Muscle layer of duodenum (tissue), 2 donors: Measurements from ENCODE around the gene HECW1.
"Not testable (repeated sequence)": the region's sequence is repeated elsewhere in the genome, so short reads cannot be mapped to it uniquely, and the experiment has no call there.

ENCODE experiments used
- H3K27ac ChIP-seq: one replicate; pipeline ENCODE4 v1.7.0; 2013; ENCODE audit warnings: mild to moderate bottlenecking, low read length
- H3K27me3 ChIP-seq: one replicate; pipeline ENCODE4 v1.7.0; 2013; ENCODE audit warnings: low read depth, mild to moderate bottlenecking, control low read depth, low read length
- H3K36me3 ChIP-seq, 2 donors: one replicate each; pipeline ENCODE4 v1.7.0; 2013; ENCODE audit warnings: low read length in 2 of 2, control low read depth in 1 of 2, mild to moderate bottlenecking in 1 of 2; ENCODE audit not compliant: insufficient read depth in 2 of 2, control insufficient read depth in 1 of 2
- H3K4me1 ChIP-seq, 2 donors: one replicate each; pipeline ENCODE4 v1.7.0; 2013; ENCODE audit warnings: low read length in 2 of 2, mild to moderate bottlenecking in 2 of 2, control low read depth in 1 of 2, moderate library complexity in 1 of 2; ENCODE audit not compliant: insufficient read depth in 2 of 2, control insufficient read depth in 1 of 2
- H3K4me3 ChIP-seq, 2 donors: one replicate each; pipeline ENCODE4 v1.7.0; 2013; ENCODE audit warnings: low read length in 2 of 2, low read depth in 1 of 2, mild to moderate bottlenecking in 1 of 2
- H3K9me3 ChIP-seq, 2 donors: one replicate each; pipeline ENCODE4 v1.7.0; 2013; ENCODE audit warnings: low read length in 2 of 2, control low read depth in 1 of 2, mild to moderate bottlenecking in 1 of 2; ENCODE audit not compliant: control insufficient read depth in 1 of 2
- donor health status: healthy.

Gene HECW1

DNA sequence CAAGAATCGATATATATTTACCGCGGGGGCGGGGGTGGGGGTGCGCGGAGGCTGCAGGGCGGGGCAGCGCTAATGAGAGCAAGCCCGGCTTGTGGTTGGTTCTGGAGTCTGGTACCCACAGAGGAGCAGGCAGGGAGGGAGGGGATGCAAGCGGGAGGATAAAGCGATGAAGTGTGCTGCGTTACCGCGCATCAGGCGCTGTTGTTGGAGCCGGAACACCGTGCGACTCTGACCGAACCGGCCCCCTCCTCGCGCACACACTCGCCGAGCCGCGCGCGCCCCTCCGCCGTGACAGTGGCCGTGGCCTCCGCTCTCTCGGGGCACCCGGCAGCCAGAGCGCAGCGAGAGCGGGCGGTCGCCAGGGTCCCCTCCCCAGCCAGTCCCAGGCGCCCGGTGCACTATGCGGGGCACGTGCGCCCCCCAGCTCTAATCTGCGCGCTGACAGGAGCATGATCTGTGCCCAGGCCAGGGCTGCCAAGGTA, at the start of gene HECW1:
Gene HECW1 (plus strand): TSS at position 189 of the 482 bp plus-strand sequence. CDS start 131,259 bp downstream, outside the sequence.
- peak within 1 kb of the TSS in 1 of 2 donors; percentile 61 for H3K4me3 ChIP-seq
- peaks cover 33% of the 10 kb centered on the region for H3K27me3 ChIP-seq
- H3K4me1 ChIP-seq = peaks cover 0 to 17% of the 10 kb centered on the region in 2 donors
- H3K36me3 ChIP-seq = no peaks in the 10 kb centered on the region
- no peak within 1 kb of the TSS for H3K27ac ChIP-seq
- H3K9me3 ChIP-seq = no peaks in the 10 kb centered on the region

- H3K27me3 ChIP-seq = no peaks in the 10 kb centered on the region
- no peaks in the 10 kb centered on the region for H3K9me3 ChIP-seq
- H3K4me3 ChIP-seq = no peak overlapping the region
- H3K27ac ChIP-seq = no peak overlapping the region
- no peaks in the 10 kb centered on the region for H3K4me1 ChIP-seq
- H3K36me3 ChIP-seq = no peaks in the 10 kb centered on the region
Observed at GRCh38 chr7:43071604-43072003, 40.8 kb upstream of the HECW1 start.

DNA sequence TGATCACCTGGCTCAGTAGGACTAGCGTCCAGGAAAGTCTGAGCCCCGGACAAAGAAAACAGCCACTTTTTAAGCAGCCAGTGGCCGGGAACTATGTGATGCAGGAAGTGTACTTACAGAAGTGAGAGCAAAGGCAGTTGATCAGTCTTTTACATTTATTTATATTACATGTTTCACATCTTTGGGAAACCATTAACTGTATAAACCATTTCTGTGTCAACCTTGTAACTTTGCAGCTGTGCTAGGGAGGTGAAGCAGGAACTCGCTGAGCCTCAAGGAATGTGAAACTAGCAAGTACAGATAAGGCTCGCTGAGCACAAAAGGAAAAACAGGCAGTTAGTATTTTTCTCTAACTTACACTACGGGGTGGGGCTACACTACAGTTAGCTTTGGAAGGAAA, 39.9 kb upstream of the HECW1 start:
- Histone ChIP-seq H3K27ac (no peak overlapping the region), H3K4me3 (no peak overlapping the region)

DNA sequence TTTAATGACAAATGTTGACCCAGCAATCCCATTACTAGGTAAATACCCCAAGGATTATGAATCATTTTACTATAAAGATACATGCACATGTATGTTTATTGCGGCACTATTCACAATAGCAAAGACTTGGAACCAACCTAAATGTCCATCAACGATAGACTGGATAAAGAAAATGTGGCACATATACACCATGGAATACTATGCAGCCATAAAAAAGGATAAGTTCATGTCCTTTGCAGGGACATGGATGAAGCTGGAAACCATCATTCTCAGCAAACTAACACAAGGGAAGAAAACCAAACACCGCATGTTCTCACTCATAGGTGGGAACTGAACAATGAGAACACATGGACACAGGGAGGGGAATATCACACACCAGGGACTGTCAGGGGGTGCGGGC, 38.6 kb upstream of the HECW1 start:
- not testable (repeated sequence) for H3K36me3 ChIP-seq, H3K4me3 ChIP-seq, H3K27me3 ChIP-seq, H3K9me3 ChIP-seq, H3K27ac ChIP-seq, H3K4me1 ChIP-seq

More for the DNA sequence above, 39.9 kb upstream of the HECW1 start:
- Histone ChIP-seq H3K27me3 (no peaks in the 10 kb centered on the region), H3K4me1 (no peaks in the 10 kb centered on the region), H3K9me3 (no peaks in the 10 kb centered on the region), H3K36me3 (no peaks in the 10 kb centered on the region)

- Histone ChIP-seq H3K36me3 (no peaks in the 10 kb centered on the region), H3K27ac (no peak overlapping the region)
Observed at GRCh38 chr7:43076189-43076605, 36.2 kb upstream of the HECW1 start.

DNA sequence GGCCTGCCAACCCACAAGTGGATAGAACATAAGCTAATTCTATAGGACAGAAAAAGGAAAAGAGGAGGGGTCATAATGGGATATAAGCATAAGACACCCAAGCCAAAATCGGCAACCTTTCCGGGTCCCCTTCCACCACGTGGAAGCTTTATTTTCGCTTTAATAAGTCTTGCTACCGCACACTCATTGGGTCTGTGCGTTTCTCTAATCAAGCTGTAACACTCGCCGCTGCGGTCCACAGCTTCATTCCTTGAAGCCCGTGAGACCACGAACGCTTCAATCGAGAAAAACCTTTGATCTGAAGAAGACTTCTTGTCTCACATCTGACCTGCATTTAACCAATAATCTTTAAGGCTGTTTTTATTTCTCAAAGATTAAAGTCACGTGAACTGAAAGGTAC, 35.8 kb upstream of the HECW1 start:
- no peak overlapping the region for H3K27ac ChIP-seq
- H3K27me3 ChIP-seq = no peaks in the 10 kb centered on the region
- no peaks in the 10 kb centered on the region for H3K36me3 ChIP-seq
- H3K9me3 ChIP-seq = no peaks in the 10 kb centered on the region
- no peak overlapping the region for H3K4me3 ChIP-seq
- H3K4me1 ChIP-seq = no peaks in the 10 kb centered on the region

More at GRCh38 chr7:43076189-43076605, 36.2 kb upstream of the HECW1 start:
- H3K4me1 ChIP-seq = no peaks in the 10 kb centered on the region
- no peak overlapping the region for H3K4me3 ChIP-seq
- H3K27me3 ChIP-seq = no peaks in the 10 kb centered on the region
- H3K9me3 ChIP-seq = no peaks in the 10 kb centered on the region

DNA sequence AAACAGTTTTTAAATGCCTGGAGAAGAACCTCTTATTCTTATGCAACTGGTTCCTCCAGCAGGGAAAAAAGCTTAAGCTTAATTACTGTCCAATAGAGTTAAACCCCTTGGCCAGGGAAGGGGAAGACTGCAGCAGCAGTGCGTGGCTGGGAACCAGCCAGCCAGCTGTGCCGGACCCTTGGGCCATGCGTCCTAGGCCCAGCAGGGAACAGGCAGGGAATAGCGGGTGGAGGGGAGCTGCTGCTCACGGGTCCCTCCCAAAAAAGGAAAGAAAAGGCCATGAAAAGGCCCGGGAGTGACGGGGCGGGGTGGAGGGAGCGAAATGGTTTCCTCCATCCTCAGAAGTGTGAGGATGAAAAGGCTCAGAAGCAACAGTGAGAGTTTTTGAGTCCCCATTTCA, 35.2 kb upstream of the HECW1 start:
- H3K27ac ChIP-seq = no peak overlapping the region
- H3K4me3 ChIP-seq = no peak overlapping the region
- H3K27me3 ChIP-seq = no peaks in the 10 kb centered on the region
- no peaks in the 10 kb centered on the region for H3K4me1 ChIP-seq
- H3K9me3 ChIP-seq = no peaks in the 10 kb centered on the region
- no peaks in the 10 kb centered on the region for H3K36me3 ChIP-seq

GRCh38 chr7:43077732-43078391, 34.6 kb upstream of the HECW1 start:
- Histone ChIP-seq H3K4me3 (no peak overlapping the region), H3K36me3 (no peaks in the 10 kb centered on the region), H3K27ac (no peak overlapping the region), H3K27me3 (no peaks in the 10 kb centered on the region), H3K9me3 (no peaks in the 10 kb centered on the region), H3K4me1 (no peaks in the 10 kb centered on the region)

GRCh38 chr7:43078794-43079193, 33.7 kb upstream of the HECW1 start:
- Histone ChIP-seq H3K4me1 (no peaks in the 10 kb centered on the region), H3K27ac (no peak overlapping the region), H3K36me3 (no peaks in the 10 kb centered on the region), H3K27me3 (no peaks in the 10 kb centered on the region), H3K9me3 (no peaks in the 10 kb centered on the region), H3K4me3 (no peak overlapping the region)

- no peak overlapping the region for H3K4me3 ChIP-seq
- no peaks in the 10 kb centered on the region for H3K27me3 ChIP-seq
- no peak overlapping the region for H3K27ac ChIP-seq
- no peaks in the 10 kb centered on the region for H3K9me3 ChIP-seq
- H3K4me1 ChIP-seq = no peaks in the 10 kb centered on the region
- no peaks in the 10 kb centered on the region for H3K36me3 ChIP-seq
Observed at GRCh38 chr7:43081603-43082002, 30.8 kb upstream of the HECW1 start.

DNA sequence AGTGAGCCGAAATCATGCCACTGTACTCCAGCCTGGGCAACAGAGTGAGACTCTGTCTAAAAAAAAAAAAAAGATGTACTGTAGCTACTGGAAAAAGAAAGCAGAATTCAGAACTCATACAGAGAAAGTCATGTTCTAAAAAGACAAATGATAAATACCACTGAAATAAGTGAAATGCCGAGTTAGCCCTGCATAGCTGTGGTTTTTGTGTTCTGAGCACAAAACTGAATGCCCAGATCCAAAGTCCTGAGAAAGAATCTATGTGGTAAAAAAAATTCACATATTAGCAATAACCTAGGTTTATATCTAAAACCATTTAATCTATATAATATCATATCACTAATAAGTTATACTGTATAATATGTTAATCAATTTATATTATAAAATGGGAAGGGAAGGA, 29.3 kb upstream of the HECW1 start:
- Histone ChIP-seq H3K9me3 (no peaks in the 10 kb centered on the region), H3K27me3 (no peaks in the 10 kb centered on the region), H3K4me1 (no peaks in the 10 kb centered on the region), H3K27ac (no peak overlapping the region), H3K36me3 (no peaks in the 10 kb centered on the region), H3K4me3 (no peak overlapping the region)

GRCh38 chr7:43085017-43085416, 27.4 kb upstream of the HECW1 start:
- Histone ChIP-seq H3K4me3 (no peak overlapping the region), H3K27ac (no peak overlapping the region), H3K4me1 (no peaks in the 10 kb centered on the region), H3K36me3 (no peaks in the 10 kb centered on the region), H3K9me3 (peaks cover 0 to 2% of the 10 kb centered on the region in 2 donors), H3K27me3 (no peaks in the 10 kb centered on the region)
